ENCODE measurements around the gene SRXN1. TPM values are rescaled to one million over a fixed set of nuclear protein-coding genes. Genes with fewer than 3 reads are reported as not detected.
"Not testable (repeated sequence)": the region's sequence is repeated elsewhere in the genome, so short reads cannot be mapped to it uniquely, and the experiment has no call there.

The SRXN1 gene
- total RNA-seq, 1 experiment from 2014 or later: 42.6 TPM

DNA sequence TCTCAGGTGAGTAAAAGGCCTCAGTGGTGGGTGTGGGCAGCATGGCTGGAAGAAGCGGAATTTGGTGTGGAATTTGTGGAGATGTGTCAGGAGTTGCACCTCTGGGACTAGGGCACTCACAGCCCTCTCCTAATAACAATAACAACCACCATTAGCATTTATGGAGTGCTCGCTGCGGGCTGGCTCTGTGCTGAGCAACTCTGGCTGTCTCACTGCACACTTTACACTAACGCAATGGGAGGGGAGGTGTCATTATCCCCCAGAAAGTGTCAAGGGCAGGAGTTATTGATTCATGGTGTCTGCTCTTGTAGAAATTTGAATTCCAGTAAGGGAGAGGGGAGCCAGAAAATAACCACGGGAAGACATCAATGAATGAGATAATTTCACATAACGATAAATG is 45.3 kb upstream of the SRXN1 start:
- no peak overlapping the region for H3K4me3 Mint-ChIP-seq (ENCODE audit: unreplicated experiment)
- H3K9me3 Mint-ChIP-seq (ENCODE audit: unreplicated experiment): no peaks in the 10 kb centered on the region
- peaks cover 46% of the 10 kb centered on the region for H3K27me3 Mint-ChIP-seq (ENCODE audit: insufficient read depth, unreplicated experiment)
- no peak overlapping the region for H3K27ac Mint-ChIP-seq (ENCODE audit: low read depth, unreplicated experiment)
- BruUV-seq (replicated peaks): no TSS peak
- POLR2A ChIA-PET: no interaction called here
- DNase-seq (ENCODE audit: unreplicated experiment): no peak
- intact Hi-C loops (cut with micrococcal nuclease): no loop called here
- H3K4me1 Mint-ChIP-seq (ENCODE audit: insufficient read depth, unreplicated experiment): no peaks in the 10 kb centered on the region
- no peaks in the 10 kb centered on the region for H3K36me3 Mint-ChIP-seq (ENCODE audit: insufficient read depth, unreplicated experiment)
- CTCF ChIA-PET: no interaction called here
- TF ChIP-seq, protein P1, sequence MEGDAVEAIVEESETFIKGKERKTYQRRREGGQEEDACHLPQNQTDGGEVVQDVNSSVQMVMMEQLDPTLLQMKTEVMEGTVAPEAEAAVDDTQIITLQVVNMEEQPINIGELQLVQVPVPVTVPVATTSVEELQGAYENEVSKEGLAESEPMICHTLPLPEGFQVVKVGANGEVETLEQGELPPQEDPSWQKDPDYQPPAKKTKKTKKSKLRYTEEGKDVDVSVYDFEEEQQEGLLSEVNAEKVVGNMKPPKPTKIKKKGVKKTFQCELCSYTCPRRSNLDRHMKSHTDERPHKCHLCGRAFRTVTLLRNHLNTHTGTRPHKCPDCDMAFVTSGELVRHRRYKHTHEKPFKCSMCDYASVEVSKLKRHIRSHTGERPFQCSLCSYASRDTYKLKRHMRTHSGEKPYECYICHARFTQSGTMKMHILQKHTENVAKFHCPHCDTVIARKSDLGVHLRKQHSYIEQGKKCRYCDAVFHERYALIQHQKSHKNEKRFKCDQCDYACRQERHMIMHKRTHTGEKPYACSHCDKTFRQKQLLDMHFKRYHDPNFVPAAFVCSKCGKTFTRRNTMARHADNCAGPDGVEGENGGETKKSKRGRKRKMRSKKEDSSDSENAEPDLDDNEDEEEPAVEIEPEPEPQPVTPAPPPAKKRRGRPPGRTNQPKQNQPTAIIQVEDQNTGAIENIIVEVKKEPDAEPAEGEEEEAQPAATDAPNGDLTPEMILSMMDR (IDR thresholded peaks at IDR 0.05; ENCODE audit: unreplicated experiment): no peak

DNA sequence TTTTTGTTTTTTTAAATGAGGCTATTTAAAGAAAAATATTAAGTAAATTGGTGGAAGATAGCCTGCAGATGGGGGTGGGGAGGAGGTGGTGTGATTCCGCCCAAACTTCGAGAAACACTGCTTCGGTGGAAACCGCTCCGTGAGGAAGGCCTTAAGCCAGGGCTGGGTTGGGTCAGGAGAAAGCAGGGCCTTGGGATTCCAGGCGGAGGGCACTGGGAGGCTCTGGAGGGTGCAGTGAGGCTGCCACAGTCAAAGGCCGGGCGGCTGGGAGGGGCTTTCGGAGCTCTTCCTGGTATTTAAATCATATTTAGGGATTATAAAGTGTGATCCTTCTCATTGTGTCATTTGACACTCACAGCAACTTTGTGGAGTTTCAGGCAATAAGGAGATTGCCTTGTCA is 44.8 kb upstream of the SRXN1 start:
- Mint-ChIP-seq H3K27me3 (ENCODE audit: insufficient read depth, unreplicated experiment) (peaks cover 50% of the 10 kb centered on the region), H3K27ac (ENCODE audit: low read depth, unreplicated experiment) (no peak overlapping the region), H3K4me3 (ENCODE audit: unreplicated experiment) (no peak overlapping the region), H3K9me3 (ENCODE audit: unreplicated experiment) (no peaks in the 10 kb centered on the region), H3K36me3 (ENCODE audit: insufficient read depth, unreplicated experiment) (no peaks in the 10 kb centered on the region), H3K4me1 (ENCODE audit: insufficient read depth, unreplicated experiment) (no peaks in the 10 kb centered on the region)
- no peak for DNase-seq (ENCODE audit: unreplicated experiment)
- TF ChIP-seq, protein P1 (IDR thresholded peaks at IDR 0.05; ENCODE audit: unreplicated experiment): no peak
- no TSS peak for BruUV-seq (replicated peaks)
- ChIA-PET POLR2A (no interaction called here), CTCF (no interaction called here)
- intact Hi-C loops (cut with micrococcal nuclease): no loop called here

DNA sequence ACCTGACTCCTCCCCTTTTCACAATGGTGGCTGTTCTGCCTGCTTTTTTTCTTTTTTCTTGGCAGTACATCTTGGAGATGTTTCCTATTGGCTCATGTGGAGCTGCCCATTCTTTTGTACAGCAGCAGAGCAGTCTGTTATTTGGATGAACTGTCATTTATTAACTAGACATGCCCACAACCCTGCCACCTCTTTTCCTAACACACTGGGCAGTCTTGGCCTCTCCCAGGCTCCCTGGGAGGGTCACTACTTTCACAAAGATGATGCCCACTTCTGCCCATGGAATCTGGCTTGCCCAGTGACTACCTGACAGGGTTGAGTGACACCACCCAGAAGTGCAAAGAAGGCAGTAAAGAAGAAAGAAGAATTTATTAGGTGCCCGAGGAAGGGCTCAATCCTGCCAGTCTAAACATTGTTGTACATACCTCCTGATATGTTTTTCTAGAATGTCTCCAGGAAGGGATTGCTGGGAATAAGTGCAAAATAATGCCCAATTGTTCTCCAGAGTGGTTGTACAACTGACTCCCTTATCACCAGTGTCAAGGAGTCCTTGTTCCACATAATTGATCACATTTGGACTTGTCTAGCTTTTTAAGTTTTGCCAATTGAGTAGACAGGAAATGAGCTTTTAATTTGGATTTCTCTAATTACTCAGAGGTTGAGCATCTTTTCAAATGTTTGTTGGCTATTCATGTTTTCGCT is 42.3 kb upstream of the SRXN1 start:
- Mint-ChIP-seq H3K36me3 (ENCODE audit: insufficient read depth, unreplicated experiment) (no peaks in the 10 kb centered on the region), H3K27ac (ENCODE audit: low read depth, unreplicated experiment) (no peak overlapping the region), H3K4me1 (ENCODE audit: insufficient read depth, unreplicated experiment) (no peaks in the 10 kb centered on the region), H3K9me3 (ENCODE audit: unreplicated experiment) (no peaks in the 10 kb centered on the region), H3K27me3 (ENCODE audit: insufficient read depth, unreplicated experiment) (peaks cover 76% of the 10 kb centered on the region), H3K4me3 (ENCODE audit: unreplicated experiment) (no peak overlapping the region)
- DNase-seq (ENCODE audit: unreplicated experiment): no peak
- intact Hi-C loops (cut with micrococcal nuclease): no loop called here
- BruUV-seq (replicated peaks): no TSS peak
- TF ChIP-seq, protein P1 (IDR thresholded peaks at IDR 0.05; ENCODE audit: unreplicated experiment): no peak
- POLR2A ChIA-PET: no interaction called here
- CTCF ChIA-PET: interaction anchor here (0.7 to 1.3 kb wide), 2 partner anchors 44 to 1159 kb away, joined by 3 to 6 read pairs; no protein-coding TSS in a partner anchor

DNA sequence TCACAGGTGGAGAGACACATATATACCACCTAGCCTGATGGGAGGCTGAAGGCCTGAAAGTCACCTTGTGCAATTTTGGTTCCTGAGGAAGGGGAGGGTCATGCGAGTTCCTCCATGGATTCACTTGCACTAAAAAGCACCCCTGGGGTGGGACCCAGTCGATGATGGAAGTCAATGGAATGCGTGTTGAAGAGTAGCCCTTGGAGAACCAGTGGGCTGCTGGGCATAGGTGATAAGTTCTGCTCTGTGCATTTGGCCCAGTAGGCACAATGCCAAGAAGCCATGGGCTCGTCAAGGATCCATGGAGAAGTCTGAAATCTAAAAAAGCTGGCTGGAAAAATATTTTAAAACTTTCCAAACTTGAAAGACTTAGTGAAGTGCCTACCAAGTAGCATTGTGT is 41.5 kb upstream of the SRXN1 start:
- no TSS peak for BruUV-seq (replicated peaks)
- POLR2A ChIA-PET: no interaction called here

DNA sequence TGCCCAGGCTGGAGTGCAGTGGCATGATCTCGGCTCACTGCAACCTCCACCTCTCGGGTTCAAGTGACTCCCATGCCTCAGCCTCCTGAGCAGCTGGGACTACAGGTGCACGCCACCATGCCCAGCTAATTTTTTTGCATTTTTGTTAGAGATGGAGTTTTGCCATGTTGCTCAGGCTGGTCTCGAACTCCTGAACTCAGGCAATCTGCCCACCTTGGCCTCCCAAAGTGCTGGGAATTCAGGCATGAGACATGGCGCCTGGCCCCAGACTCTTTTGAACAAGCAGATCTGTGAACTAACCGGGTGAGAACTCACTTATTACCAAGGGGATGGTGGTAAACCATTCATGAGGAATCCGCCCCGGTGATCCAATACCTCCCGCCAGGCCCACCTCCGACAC is 40.8 kb upstream of the SRXN1 start:
- H3K27ac Mint-ChIP-seq (ENCODE audit: low read depth, unreplicated experiment); H3K9me3 Mint-ChIP-seq (ENCODE audit: unreplicated experiment); POLR2A ChIA-PET; H3K36me3 Mint-ChIP-seq (ENCODE audit: insufficient read depth, unreplicated experiment); intact Hi-C loops (cut with micrococcal nuclease); H3K4me1 Mint-ChIP-seq (ENCODE audit: insufficient read depth, unreplicated experiment); BruUV-seq (replicated peaks); H3K4me3 Mint-ChIP-seq (ENCODE audit: unreplicated experiment); DNase-seq (ENCODE audit: unreplicated experiment): not testable (repeated sequence)
- H3K27me3 Mint-ChIP-seq (ENCODE audit: insufficient read depth, unreplicated experiment): peaks cover 77% of the 10 kb centered on the region
- CTCF ChIA-PET: interaction anchor here (1.5 kb wide), 1 partner anchor 48 kb away, joined by 3 read pairs; no protein-coding TSS in a partner anchor

More for the DNA sequence above, 41.5 kb upstream of the SRXN1 start:
- intact Hi-C loops (cut with micrococcal nuclease): no loop called here
- Mint-ChIP-seq H3K9me3 (ENCODE audit: unreplicated experiment) (no peaks in the 10 kb centered on the region), H3K36me3 (ENCODE audit: insufficient read depth, unreplicated experiment) (no peaks in the 10 kb centered on the region), H3K4me3 (ENCODE audit: unreplicated experiment) (no peak overlapping the region), H3K27me3 (ENCODE audit: insufficient read depth, unreplicated experiment) (peaks cover 77% of the 10 kb centered on the region), H3K27ac (ENCODE audit: low read depth, unreplicated experiment) (no peak overlapping the region), H3K4me1 (ENCODE audit: insufficient read depth, unreplicated experiment) (no peaks in the 10 kb centered on the region)
- no peak for DNase-seq (ENCODE audit: unreplicated experiment)
- TF ChIP-seq, protein P1 (IDR thresholded peaks at IDR 0.05; ENCODE audit: unreplicated experiment): no peak
- CTCF ChIA-PET: no interaction called here

All from MCF 10A (cell line).